NCI-H345 treated with DMSO at 0.1 percent for 48 hours (cell line): Measurements from ENCODE around the gene FANCC.
"Not testable (repeated sequence)": the region's sequence is repeated elsewhere in the genome, so short reads cannot be mapped to it uniquely, and the experiment has no call there.

ENCODE experiments used
- DNase-seq: peaks from one replicate; lab custom pipeline; 2025; ENCODE audit not compliant: unreplicated experiment; lab: John Stamatoyannopoulos, UW

Gene FANCC

DNA sequence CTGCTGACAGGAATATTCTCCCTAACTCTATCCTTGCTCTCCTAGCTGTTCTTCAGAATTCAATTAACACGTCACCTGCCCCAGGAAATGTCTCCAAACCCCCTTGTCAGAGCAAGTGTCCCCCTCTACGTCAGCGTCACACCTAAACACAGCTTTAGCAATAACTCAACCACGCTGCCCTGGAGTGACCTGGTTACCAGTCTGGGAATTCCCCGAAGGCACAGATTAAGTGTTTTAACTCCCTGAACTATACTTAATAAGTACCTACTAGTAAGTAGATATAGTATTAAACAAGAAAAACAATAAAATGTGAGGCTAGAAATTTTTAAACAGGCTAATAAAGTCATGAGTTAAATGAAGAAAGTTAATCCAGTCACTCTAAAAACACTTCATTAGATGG lies 78.4 kb downstream of the FANCC start:
- DNase-seq: no peak

DNA sequence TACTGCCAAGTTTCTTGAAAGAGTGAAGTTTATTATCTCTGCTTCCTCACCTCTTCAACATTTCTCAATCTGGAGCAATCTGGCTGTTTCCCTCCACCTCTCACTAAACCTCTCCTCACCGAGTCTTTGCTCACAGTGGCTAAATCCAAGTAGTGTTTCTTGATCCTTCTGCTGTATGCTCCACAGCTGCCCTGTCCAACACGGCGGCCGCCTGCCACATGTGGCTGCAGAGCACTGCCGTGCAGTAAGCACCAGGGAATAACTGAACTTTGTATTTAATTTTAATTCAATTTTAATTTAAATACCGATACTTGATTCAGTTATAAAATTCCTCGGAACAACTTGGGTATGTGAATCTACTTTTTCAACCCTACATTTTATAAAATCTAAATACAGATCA lies 80.2 kb downstream of the FANCC start:
- DNase-seq: no peak

DNA sequence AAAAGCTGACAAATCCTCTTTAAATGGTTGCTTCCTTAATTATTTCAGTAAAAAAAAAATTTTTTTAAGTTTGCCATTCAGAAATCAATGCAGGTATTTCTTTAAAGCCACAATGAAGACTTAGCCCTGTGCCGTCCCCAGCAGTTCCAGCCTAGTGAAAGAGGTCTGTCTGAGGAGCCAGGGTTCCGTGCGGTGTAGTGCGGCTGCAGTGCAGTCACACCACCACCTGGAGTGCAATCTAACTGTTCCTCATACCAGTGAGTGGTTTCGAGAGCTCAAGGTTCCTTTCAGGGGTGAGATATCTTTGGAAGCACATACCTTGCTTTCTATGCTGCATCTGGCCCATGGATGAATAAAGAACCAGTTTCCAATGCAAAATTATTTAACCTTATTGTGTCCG lies 87.5 kb downstream of the FANCC start:
- DNase-seq: no peak

- DNase-seq: no peak
Observed at GRCh38 chr9:95229230-95229915, 88.1 kb downstream of the FANCC start.

DNA sequence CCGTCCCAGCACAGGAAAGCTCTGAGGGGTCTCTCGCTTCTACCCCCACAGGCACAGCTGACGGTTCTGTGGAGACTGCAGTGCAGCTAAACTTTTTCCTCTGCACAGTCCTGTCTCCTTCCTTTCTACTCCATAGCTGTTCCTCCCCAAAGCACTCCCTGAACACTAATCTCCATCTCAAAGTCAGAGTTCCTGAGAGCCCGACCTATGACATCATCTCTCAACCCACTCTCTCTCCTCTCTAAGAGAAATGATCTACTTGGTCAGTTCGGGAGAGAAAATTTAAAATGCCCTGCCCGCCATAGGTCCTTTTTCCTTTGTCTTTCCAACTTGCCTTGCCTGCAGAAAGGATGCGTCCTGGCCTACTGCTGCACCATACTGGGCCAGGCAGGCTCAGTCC lies 90.6 kb downstream of the FANCC start:
- no peak for DNase-seq

GRCh38 chr9:95225726-95226106 lies 91.8 kb downstream of the FANCC start:
- DNase-seq: no peak

DNA sequence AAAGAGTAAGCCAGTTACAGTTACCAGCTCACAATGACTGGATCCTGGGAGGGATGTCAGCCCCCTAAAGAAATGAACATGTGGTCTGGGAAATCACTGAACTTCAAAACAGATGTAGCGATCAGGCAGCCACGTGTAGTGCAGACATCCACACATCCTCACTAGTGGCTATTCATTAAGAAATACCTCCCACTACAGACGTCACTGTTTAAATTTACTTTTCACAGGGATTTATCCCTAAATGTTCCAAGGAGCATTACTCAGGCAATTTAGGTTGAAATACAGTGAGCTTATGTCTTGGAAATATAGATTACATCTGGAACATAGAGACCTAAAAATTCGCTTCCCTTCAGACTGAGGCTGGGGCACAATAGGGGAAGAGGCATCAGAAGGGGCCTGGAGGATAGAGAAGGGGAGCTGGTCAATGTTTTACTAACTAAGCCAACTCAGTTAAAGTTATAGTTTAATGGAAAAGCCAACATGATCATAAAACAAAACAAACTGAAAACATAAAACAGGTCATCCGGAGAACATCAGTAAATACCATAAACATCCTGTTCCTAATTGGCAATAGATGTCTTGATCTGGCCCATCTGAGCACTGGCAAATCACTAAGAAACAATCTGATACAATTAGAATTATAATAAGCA lies 92.3 kb downstream of the FANCC start:
- no peak for DNase-seq

DNA sequence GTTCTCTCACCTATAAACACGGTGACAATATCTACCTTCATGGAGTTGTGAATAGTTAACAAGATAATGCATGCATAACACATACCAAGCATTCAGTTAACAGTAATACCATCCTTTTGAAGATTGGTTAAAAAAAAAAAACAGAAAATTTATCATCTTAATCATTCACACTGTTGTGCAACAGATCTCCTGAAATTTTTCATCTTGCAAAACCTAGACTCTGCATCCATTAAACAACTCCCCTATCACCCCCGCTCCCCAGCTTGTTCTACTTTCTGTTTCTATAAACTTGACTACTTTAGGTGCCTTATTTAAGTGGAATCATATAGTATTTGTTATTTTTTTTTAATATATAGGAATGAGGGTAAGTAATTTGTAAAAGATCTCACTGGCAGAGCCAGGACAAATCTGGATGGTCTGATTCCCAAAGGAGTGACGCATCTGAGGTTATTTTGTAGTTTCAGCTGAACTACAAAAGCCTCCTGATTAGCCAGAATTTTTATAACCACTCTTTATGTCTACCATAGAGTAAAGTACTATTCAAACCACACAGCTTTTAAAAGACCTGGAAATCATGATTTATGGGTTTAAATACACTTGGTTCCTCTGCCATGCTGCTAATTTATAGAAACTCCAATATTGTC lies 93.0 kb downstream of the FANCC start:
- no peak for DNase-seq

DNA sequence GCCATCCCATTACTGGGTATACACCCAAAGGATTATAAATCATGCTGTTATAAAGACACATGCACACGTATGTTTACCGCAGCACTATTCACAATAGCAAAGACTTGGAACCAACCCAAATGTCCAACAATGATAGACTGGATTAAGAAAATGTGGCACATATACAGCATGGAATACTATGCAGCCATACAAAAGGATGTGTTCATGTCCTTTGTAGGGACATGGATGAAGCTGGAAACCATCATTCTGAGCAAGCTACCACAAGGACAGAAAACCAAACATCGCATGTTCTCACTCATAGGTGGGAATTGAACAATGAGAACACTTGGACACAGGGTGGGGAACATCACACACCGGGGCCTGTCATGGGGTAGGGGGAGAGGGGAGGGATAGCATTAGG lies 97.2 kb downstream of the FANCC start:
- not testable (repeated sequence) for DNase-seq

GRCh38 chr9:95218773-95219172 lies 98.7 kb downstream of the FANCC start:
- no peak for DNase-seq

- DNase-seq: no peak
Observed at GRCh38 chr9:95217936-95218335, 99.6 kb downstream of the FANCC start.

DNA sequence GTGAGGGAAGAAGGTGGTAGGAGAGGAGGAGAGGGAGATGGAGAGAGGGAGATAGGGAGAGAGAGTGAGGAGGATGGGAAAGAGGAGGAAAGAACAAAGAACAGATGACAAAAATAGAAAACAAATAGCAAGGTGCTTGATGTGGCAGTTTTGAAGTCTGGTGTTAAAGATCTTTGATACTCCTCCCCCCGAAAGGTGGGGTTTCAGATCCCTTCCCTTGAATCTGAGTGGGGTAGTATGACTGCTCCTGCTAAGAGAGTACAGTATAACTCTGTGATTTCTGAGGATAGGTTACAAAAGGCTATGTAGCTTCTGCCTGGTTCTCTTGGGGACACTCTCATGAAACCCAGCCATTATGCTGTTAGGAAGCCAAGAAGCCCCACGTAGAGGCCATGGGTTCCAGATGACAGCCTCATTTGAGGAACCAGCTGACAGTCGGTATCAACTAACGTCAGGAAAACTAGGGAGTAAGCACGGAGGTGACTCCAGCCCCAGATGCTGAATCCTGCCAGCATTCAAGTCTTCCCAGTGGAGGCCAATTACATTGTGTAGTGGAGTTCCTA lies 102.1 kb downstream of the FANCC start:
- DNase-seq: no peak

- DNase-seq: no peak
Observed at GRCh38 chr9:95213117-95213516, 104.4 kb downstream of the FANCC start.

GRCh38 chr9:95211028-95211427 lies 106.5 kb downstream of the FANCC start:
- DNase-seq: no peak

DNA sequence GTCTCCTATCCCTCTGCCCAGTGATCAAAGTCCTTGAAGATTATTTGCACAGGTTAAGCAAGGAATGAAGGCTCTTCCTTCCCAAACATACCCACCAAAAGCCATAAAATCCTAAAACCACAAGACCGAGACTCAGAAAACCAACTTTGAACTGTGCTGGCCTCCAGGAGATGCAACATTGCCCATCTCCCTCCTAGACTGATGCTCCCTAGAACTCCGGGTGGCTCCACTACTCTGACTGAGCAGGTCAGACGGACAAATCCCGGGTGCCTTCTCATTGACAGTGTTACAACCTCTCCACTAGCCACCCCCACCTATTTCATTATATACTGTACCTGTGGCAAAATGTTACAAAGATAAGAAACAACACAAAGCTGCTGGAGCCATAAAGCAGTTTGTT lies 110.1 kb downstream of the FANCC start:
- no peak for DNase-seq

DNA sequence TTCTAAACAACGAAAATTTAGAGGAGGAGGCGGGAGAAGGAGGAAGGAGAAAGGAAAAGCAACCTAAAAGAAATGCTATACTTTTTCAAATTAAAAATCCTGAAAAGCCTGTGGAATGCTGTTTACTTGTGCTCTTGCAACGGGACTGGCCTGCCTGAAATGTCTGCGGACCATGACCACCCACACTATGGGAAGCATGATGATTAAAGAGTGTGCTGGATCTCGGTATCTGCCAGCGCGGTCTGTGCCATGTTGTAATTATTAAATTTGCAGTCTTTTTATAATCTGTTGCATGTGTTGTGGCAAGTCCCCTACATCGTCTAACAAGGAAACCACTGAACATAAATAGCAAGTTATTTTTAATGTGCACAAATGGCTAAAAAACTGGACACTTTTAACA lies 111.4 kb downstream of the FANCC start:
- no peak for DNase-seq

DNA sequence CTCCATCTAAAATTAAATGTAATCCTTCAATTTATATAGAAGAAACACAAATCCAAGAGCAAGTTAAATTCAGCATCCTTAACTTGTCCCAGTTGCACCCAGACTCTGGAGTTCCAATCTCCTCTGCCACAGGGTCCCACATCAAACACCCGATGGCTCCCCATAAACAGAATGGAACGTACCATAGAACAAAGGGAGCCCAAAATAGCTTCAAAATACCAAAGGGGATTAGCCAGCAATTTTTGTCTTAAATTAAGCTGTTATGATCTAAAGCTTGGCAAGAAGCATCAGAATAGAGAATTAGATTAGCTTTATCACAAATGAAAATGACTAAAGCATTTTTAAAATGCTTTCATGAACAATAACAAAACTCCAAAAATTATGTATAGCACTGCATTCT lies 112.8 kb downstream of the FANCC start:
- DNase-seq: no peak

DNA sequence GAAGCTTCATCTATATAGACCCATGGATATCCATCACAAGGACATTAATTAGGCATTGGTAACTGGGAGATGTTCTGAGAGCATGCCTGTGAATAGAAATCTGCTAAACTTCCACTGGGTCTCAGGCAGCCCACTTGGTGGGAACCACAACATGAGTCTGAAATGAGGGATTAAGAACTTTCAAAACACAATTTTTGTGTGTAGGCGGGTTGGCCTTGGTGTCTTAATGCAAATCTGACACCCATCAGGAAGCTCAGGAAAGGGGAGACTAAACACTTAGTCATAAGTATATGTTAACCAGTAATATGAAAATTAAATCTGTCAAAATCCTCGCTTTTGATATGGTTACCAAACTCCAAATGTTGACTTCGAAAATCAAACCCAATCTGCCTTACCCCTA lies 113.2 kb downstream of the FANCC start:
- DNase-seq: no peak

GRCh38 chr9:95203019-95203418 lies 114.5 kb downstream of the FANCC start:
- not testable (repeated sequence) for DNase-seq

GRCh38 chr9:95202076-95202681 lies 115.3 kb downstream of the FANCC start:
- no peak for DNase-seq

DNA sequence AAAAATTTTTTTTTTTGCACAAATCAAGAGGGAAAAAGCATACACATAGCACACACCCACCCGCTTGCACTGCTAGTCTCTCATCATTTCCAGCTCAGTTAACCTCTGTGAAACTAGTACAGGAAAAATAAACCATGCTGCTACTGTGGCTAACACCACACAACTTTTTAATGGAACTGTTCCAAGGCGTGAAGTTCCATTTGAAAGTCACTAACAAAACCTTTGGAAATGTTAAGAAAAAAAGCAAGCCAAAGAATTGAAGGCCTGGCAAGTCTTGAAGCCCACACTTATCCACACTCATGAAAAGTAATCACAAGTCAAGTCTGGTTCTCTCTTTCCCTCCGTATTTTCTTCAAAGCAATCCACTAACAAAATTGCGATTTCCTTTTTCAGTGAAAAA lies 116.3 kb downstream of the FANCC start:
- no peak for DNase-seq
